NCI-H82 treated with DMSO at 0.1 percent for 48 hours (cell line): ENCODE data around the gene THNSL1.
"Not testable (repeated sequence)": the region's sequence is repeated elsewhere in the genome, so short reads cannot be mapped to it uniquely, and the experiment has no call there.

Source experiments
- DNase-seq: peaks from one replicate; lab custom pipeline; 2025; ENCODE audit not compliant: unreplicated experiment; lab: John Stamatoyannopoulos, UW

THNSL1 gene

DNA sequence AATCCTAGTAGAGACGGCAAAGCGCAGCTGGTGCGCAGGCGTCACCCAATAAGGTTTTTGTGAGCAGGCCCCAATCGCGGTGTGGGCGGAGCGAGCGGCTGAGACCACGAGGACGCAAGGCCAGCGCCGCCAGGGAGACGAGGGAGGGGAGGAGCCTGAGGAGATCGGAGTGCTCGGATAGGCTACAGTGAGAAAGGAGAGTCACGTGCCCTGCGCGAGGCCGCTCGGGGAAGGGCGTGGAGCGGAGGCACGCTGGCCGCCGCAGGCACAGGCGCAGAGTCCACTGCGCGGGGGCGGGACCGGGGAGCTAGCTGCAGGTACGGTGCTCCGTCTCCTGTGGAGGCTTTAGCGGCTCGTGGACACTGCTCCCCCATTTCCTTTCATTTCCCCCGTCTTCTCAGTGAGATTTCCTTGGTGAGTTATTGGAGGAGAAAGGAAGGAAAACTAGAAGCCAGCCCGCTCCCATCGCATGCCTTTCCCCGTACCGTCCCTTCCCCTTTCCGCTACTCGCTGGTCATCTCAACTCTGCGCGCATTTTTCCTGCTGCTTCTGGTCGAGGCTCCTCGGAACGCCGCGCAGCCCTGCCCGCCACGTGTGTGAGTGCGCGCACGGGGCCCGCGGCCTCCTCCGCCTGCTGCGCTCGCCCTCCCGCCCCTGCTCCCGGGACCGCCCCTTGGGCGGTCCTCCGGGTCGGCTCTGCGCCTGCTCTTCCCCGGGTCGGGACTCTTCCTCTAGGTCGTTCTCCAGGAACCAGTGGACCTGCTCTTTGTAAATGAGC lies at the start of gene THNSL1:
TSS of gene THNSL1 (plus strand) at position 237 of the 778 bp plus-strand sequence. CDS start 6,612 bp downstream, outside the sequence.
- peak; percentile 89 for DNase-seq

DNA sequence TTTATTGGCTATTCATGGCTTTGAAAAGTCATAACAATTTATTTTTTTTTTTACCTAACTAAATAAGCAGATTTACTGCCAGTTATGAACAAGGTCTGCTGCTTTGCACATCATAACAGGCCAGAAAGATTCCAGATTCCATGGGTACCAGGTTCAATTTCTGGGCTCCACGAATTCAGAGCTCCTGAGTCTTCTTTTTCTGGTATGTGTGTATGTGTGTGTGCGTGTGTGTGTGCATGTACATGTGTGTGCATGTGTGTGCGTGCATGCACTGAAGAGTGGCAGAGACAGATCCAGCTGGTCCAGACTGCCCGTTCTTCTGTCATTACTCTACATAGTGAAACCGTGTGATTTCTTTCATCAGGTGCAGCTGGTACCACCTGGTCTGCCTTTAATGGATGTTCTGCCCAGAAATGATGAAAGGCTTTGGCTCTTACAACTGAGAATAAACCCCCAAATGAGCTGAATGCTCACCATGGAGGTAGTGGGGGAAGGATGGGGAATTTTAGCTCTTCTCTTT lies 49.4 kb upstream of the THNSL1 start:
- DNase-seq, result no peak

GRCh38 chr10:24968349-24968748 lies 48.1 kb upstream of the THNSL1 start:
- DNase-seq, result no peak

GRCh38 chr10:24968951-24969350 lies 47.5 kb upstream of the THNSL1 start:
- DNase-seq, result not testable (repeated sequence)

DNA sequence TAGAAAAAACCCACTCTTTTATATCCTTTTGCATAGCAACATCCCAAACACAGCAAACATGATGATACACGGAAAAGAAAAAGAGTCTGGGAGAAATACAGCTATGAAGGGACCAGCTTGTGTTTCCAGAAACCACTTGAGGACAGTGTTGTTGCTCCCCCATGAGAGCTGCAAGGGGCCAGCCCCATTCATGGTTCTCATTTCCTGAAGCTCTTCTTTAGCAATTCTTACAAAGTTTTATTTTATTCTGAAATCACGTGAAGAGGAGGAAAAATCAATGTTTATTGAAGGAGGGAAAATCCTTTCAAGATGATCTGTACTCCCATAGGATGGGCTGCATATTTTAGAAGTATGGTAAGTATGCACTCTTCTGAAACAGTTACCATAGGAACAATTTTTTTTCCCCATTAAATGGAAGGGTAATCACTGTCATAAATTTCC lies 46.6 kb upstream of the THNSL1 start:
- DNase-seq, result no peak

- no peak for DNase-seq
Measured at GRCh38 chr10:24971374-24971773, 45.0 kb upstream of the THNSL1 start.

DNA sequence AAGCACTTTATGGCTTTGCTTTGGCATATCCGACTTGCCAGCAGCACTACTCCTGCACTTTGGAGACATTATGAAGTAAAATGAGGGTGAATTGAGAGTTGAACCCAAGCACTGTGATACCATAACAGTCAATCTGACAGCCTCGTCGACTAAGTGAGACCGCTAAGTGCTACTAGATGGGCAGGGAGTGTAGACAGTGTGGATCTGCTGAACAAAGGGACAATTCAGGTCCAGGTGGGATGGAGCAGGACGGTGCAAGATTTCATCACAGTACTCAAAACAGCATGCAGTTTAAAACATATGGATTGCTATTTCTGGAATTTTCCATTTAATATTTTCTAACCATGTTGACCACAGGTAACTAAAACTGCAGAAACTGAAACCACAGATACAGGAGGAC lies 43.2 kb upstream of the THNSL1 start:
- DNase-seq, result no peak

DNA sequence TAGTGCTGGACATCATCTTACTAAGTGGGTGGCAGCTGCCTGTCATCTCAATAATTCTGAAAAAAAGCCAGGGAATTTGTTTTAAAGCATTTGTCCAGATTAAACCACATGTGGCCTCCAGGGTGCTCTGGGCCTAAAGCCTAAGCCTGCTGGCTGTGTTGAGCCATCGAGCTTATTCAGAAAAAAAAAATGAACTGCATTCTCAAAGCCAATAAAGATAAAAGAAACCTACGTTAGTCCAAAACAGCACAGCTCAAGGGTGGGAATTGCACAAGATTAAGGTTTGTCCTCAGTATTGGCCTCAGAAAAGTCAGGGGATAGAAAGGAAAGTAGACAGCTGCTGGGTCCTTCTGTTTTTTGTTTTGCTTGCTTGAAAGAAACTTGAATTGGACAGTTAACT lies 41.4 kb upstream of the THNSL1 start:
- no peak for DNase-seq

DNA sequence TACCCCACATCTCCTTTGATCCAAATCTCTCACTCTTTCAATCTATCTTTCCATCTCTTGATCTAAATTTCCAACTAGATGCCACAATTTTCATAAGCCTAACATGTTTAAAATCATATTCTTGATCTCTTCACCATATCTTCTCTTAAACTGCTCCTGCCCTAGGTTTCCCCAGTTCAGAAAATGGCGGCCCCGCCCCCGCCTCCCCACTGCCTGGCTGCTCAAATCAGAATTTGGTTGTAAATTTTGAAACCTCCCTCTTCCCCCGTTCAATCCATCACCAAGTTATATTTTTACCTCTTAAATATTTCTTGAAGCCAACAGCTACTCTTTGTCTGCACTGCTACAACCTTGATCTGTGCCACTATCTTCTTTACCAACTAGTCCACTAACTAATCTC lies 36.7 kb upstream of the THNSL1 start:
- DNase-seq, result no peak

GRCh38 chr10:24981161-24981710 lies 35.2 kb upstream of the THNSL1 start:
- no peak for DNase-seq

- DNase-seq, result no peak
Measured at GRCh38 chr10:24982319-24983112, 33.9 kb upstream of the THNSL1 start.

GRCh38 chr10:24983130-24983529 lies 33.3 kb upstream of the THNSL1 start:
- DNase-seq, result no peak

DNA sequence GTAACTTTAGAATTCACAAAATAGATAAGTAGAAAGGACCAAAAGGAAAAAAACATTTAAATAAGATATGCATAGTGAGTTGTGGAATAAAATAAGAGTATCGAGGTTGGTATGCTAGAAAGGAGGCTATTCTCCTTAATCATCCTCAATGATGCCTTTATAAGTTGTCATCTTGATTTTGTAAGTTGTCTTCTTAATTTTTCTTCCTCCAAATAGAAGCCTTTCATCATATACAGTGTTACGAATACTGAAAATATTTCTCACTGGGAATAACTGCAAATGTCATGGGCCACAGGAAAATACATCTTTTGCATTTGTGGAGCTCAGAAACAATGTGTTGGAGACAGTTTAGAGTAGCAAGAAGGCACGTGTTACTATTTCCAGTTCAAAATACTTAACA lies 32.5 kb upstream of the THNSL1 start:
- no peak for DNase-seq

- DNase-seq, result no peak
Measured at GRCh38 chr10:24984906-24985305, 31.5 kb upstream of the THNSL1 start.

GRCh38 chr10:24988831-24989640 lies 27.4 kb upstream of the THNSL1 start:
- no peak for DNase-seq

- no peak for DNase-seq
Measured at GRCh38 chr10:24989867-24990266, 26.5 kb upstream of the THNSL1 start.

- no peak for DNase-seq
Measured at GRCh38 chr10:24991298-24991697, 25.1 kb upstream of the THNSL1 start.

GRCh38 chr10:24992512-24993133 lies 23.8 kb upstream of the THNSL1 start:
- no peak for DNase-seq

DNA sequence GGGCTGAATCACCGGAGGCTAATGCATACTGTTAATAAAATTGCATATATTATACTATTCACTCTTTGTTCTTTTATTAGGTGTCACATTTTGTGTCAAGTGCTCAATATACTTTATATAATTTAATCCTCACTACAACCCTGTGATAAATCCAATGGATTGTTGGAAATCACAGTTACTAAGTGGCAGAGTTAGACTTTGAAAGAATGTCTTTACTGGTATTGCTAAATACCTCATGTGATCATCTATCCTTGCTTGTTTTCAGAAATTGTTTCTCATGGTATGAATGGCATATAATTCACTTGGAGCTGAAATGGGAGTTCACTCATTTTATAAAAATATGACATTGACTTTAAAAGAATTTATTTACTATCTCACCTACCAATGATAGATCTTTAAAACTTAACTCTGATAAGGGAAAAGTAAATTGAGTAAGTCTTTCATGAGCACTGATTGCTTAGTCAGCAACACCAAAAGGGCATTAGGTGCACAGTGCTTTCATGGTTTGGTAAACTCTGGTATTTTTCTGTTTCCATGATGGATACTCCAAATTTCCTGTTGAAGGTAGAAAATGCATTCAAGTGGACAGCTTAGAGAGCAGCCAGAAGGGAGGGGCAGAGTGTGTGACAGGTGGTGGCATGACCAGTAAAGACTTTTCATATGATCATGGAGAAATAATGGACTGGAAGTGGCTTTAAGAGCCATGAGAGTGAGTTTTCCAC lies 23.0 kb upstream of the THNSL1 start:
- DNase-seq, result no peak

DNA sequence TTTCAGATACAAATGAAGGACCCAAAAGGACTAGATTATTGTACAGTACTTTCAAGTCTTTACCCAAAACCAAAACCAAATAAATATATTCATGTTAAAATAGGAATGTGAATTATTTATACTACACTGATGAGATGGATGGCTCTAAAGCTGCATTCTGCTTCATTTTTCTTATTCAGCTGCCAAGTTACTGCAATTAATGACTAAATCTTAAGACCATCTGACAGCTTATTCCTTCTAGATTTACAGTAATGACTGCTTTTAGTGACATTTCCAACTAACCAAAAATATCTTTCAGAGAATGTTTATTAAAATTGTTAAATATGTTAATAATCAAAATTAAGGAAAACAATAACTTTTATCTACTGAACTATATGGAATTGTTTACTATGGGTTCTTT lies 21.3 kb upstream of the THNSL1 start:
- no peak for DNase-seq
